HL-60 (cell line): ENCODE measurements around the gene CLCNKB.

Experiments
- DNase-seq, 2 experiments: peaks; one replicate each; pipeline ENCODE4 v3.0.0-alpha.2; 2010 to 2020; ENCODE audit warnings: low read depth in 1 of 2, low spot score in 1 of 2
- H3K27ac ChIP-seq: fragments of 250-450 bp; sonication (Bioruptor Pico); replicated peaks from 2 replicates; pipeline ENCODE4 v1.5.1; 2020; ENCODE audit warnings: mild to moderate bottlenecking, moderate library complexity
- H3K27me3 ChIP-seq: fragments of 250-450 bp; sonication (Bioruptor Pico); 2 replicates; pipeline ENCODE4 v1.5.1; 2021; ENCODE audit warnings: mild to moderate bottlenecking, moderate library complexity; ENCODE audit not compliant: insufficient read depth, poor library complexity, severe bottlenecking
- H3K4me3 ChIP-seq: replicated peaks from 2 replicates; pipeline ENCODE4 v1.5.1; 2011; ENCODE audit warnings: mild to moderate bottlenecking, control low read depth, low read length; ENCODE audit not compliant: insufficient read depth
- CTCF ChIP-seq: IDR thresholded peaks from one replicate; pipeline ENCODE4 v1.5.1; 2011; ENCODE audit warnings: low read length, control low read depth, inconsistent platforms; ENCODE audit not compliant: insufficient read depth
- GABPA ChIP-seq: IDR thresholded peaks from 2 replicates; pipeline ENCODE4 v1.6.1; 2012; ENCODE audit warnings: low read depth
- POLR2AphosphoS5 ChIP-seq: IDR thresholded peaks from 2 replicates; pipeline ENCODE4 v1.6.1; 2012; ENCODE audit warnings: low read depth
- REST ChIP-seq: IDR thresholded peaks from 2 replicates; pipeline ENCODE4 v1.6.1; 2012; ENCODE audit warnings: low read depth; ENCODE audit not compliant: insufficient replicate concordance
- SPI1 ChIP-seq: IDR thresholded peaks from 2 replicates; pipeline ENCODE4 v1.6.1; 2012; ENCODE audit warnings: low read depth, mild to moderate bottlenecking, borderline replicate concordance

The CLCNKB gene

GRCh38 chr1:16072616-16073484, 29.3 kb downstream of the CLCNKB start:
- no peak overlapping the region; the same call in 1 of the 2 replicates for H3K4me3 ChIP-seq
- TF ChIP-seq SPI1 = no peak
- no peak for TF ChIP-seq CTCF
- no peak for TF ChIP-seq POLR2AphosphoS5
- TF ChIP-seq GABPA = no peak
- peaks cover 34% of the 10 kb centered on the region for H3K27me3 ChIP-seq
- no peak overlapping the region for H3K27ac ChIP-seq
- no peak for DNase-seq

- Histone ChIP-seq H3K27me3 (peaks cover 31% of the 10 kb centered on the region), H3K27ac (no peak within 1 kb of the TSS), H3K4me3 (no peak within 1 kb of the TSS; the same call in 1 of the 2 replicates)
- no peak for TF ChIP-seq POLR2AphosphoS5
- no peak for TF ChIP-seq REST
- no peak for TF ChIP-seq SPI1
- TF ChIP-seq CTCF = no peak
- TF ChIP-seq GABPA = no peak
- DNase-seq = no peak
Observed at GRCh38 chr1:16073490-16074119, 30.0 kb downstream of the CLCNKB start, which contains the start of gene FAM131C. FAM131C (minus strand) TSS chr1:16073651; CDS start chr1:16073442, 209 bp downstream.

GRCh38 chr1:16074217-16074616, 30.6 kb downstream of the CLCNKB start:
- DNase-seq = no peak
- Histone ChIP-seq H3K27me3 (peaks cover 27% of the 10 kb centered on the region), H3K4me3 (no peak overlapping the region), H3K27ac (no peak overlapping the region)
- TF ChIP-seq GABPA = no peak
- TF ChIP-seq REST = no peak
- no peak for TF ChIP-seq SPI1
- no peak for TF ChIP-seq CTCF
- no peak for TF ChIP-seq POLR2AphosphoS5
